ENCODE measurements around the gene CDT1.

- no peak for TF ChIP-seq CTCF (conservative IDR thresholded peaks at IDR 0.05 in 1 of 2, IDR thresholded peaks at IDR 0.05 in 1 of 2; ENCODE audit: low read depth in 1 of 2, low read length in 2 of 2)
- no peak for TF ChIP-seq EZH2 (IDR thresholded peaks at IDR 0.05; ENCODE audit: low read length, missing control alignments)
These were observed 5.6 kb downstream of the CDT1 start for GRCh38 chr16:88809068-88809675.
